Epithelial cell of proximal tubule (primary cell): Measurements from ENCODE around the gene POU6F1. TPM values are rescaled to one million over a fixed set of nuclear protein-coding genes. Genes with fewer than 3 reads are reported as not detected.

ENCODE experiments used
- DNase-seq: peaks from one replicate; pipeline ENCODE4 v3.0.0-alpha.2; 2011; ENCODE audit warnings: low read depth
- H3K4me3 ChIP-seq: 2 replicates; pipeline ENCODE4 v1.5.1; 2011; ENCODE audit warnings: low read depth, mild to moderate bottlenecking, low read length
- total RNA-seq: library from RNA; depleted of rRNA; stranded (reverse); fragments of >200 nt; gene quantifications from 2 replicates; pipeline ENCODE4 v1.2.3, GENCODE V29; 2015
- TF ChIP-seq, protein P1 (sequence below): conservative IDR thresholded peaks from 2 replicates; pipeline ENCODE4 v1.5.1; 2012; ENCODE audit warnings: low read depth, mild to moderate bottlenecking, low read length

The POU6F1 gene
- total RNA-seq, 1 donor from 2014 or later, result 9.2 TPM

DNA sequence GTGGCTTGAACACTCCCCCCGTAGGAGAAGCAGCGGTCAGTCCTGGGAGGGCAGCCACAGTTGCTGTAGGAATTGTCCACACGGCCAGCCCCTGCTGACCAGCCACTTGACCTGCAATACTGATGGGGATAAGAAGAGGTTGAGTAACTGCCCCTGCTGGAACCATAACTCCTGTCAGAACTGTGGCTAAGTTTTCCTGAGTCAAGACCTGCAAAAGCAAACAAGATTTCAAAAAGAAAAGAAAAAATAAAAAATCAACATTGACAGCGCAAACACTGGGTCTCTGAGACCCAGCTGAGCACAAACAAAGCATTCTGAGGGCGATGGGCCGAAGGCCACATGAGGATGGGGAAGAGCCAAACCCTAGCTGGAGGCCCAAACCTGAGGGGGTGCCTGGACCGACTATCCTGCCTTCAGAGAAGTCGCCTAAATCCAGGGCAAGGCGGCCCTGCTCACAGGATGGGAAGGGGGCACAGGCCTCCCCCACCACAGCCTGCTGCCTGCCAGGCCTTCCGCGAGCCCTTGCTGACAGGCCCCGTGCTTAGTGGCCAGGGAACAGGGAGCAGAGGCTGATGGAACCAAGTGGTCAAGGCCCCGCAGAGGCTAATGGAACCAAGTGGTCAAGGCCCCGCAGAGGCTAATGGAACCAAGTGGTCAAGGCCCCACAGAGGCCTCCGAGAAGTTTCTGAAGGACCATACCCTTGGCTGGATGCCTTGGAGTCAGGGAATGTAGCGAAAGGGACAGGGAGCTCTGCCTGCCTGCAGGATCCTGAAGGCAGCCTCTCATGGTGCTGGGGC lies 19.1 kb downstream of the POU6F1 start:
- DNase-seq, result no peak
- TF ChIP-seq, protein P1, sequence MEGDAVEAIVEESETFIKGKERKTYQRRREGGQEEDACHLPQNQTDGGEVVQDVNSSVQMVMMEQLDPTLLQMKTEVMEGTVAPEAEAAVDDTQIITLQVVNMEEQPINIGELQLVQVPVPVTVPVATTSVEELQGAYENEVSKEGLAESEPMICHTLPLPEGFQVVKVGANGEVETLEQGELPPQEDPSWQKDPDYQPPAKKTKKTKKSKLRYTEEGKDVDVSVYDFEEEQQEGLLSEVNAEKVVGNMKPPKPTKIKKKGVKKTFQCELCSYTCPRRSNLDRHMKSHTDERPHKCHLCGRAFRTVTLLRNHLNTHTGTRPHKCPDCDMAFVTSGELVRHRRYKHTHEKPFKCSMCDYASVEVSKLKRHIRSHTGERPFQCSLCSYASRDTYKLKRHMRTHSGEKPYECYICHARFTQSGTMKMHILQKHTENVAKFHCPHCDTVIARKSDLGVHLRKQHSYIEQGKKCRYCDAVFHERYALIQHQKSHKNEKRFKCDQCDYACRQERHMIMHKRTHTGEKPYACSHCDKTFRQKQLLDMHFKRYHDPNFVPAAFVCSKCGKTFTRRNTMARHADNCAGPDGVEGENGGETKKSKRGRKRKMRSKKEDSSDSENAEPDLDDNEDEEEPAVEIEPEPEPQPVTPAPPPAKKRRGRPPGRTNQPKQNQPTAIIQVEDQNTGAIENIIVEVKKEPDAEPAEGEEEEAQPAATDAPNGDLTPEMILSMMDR, result no peak
- H3K4me3 ChIP-seq, result no peak overlapping the region

DNA sequence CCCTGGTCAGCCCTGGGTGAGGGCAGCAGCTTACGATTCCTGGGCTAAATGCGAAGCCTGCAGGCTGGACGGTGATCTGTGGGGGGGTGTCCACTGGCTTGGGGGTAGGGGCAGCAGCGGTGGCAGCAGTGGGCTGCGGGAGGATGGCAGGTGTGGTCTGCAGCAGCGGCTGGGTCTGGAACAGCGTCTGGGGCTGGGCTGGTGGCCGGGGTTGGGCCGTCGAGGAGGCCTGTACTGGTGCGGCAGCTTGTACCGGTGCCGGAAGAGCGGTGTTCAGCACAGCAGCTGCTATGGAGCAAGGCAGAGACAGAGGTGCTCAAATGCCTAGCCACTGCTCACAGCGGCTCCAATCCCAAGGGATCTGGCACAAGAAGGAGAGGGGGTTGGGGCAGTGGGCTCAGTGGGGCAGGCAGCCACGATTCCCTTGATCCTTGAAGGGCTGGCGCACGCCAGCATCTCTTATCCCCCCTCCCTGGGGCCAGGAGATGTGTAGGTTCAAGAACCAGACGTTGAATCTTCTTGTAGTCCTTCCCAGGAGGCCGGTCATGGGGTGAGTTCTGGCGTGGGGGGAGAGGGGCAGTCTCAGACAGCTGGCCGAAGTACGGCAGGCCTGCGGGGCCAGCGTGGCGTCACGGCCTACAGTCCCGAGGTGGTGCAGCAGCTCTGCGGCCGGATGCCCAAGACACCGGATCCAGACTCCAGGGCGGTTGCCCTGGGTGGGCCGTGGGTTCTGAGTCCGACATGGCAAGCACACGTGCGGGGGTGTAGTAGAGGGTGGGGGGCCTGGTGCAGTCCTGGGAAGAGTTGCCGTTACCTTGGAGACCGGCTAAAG lies 19.9 kb downstream of the POU6F1 start:
- TF ChIP-seq, protein P1, result no peak
- no peak for DNase-seq
- no peak overlapping the region for H3K4me3 ChIP-seq

DNA sequence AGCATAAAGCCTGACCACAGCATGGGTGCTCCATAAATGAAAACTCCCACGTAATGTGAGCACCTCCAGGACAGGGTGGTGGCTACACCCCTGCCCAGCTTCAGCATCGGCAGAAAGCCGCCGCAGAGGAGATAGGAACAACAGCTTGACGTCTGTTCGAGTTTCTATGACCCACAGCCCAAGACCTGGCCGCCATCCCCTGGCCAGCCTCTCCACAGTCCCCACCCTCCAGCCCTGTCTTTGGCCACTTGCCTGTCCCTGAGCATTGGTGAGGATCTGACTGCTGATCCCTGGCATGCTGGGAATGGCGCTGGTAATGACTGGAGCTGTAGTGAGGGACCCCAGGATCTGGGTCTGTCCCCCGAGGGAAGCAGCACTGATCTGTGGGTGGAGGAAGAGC lies 21.3 kb downstream of the POU6F1 start:
- H3K4me3 ChIP-seq, result no peak overlapping the region
- TF ChIP-seq, protein P1, result no peak
- no peak for DNase-seq

DNA sequence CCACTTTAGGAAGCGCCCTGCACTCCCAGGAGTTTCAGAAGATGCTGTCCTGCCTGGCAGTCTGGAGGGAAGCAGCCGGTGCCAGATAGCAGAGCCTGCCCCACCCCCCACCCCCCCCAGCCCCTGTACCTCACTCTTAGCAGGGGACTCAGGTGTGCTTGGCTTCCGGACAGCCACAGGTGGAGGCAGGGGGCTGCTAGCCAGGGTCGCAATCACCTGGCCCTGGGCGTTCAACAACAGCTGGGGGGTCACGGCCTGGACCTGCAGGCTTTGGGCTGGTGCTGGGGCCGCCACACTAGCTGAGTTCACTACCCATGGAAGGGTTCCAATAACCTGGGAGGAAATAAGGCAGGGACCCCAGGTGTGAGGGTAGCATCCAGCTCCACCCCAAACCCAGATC lies 22.0 kb downstream of the POU6F1 start:
- no peak overlapping the region for H3K4me3 ChIP-seq
- no peak for DNase-seq
- TF ChIP-seq, protein P1, result no peak

DNA sequence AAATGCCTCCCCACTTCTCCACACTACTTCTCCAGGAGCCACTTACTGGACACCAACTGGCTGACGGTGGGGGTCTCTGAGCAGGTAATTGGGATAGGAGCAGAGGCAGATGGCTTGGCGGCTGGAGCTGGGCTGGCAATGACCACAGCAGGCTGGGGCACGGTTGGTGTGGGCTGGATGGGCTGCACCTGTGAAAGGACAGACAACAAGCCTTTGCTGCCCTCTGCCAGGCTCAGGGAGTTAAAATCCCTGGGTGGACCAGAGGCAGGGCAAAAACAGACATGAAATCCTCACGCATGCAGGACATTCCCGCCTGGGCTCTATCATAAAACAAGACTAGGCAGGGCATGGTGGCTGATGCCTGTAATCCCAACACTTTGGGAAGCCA lies 25.6 kb downstream of the POU6F1 start:
- TF ChIP-seq, protein P1, result peak; percentile 6
- DNase-seq, result no peak
- no peak overlapping the region for H3K4me3 ChIP-seq

DNA sequence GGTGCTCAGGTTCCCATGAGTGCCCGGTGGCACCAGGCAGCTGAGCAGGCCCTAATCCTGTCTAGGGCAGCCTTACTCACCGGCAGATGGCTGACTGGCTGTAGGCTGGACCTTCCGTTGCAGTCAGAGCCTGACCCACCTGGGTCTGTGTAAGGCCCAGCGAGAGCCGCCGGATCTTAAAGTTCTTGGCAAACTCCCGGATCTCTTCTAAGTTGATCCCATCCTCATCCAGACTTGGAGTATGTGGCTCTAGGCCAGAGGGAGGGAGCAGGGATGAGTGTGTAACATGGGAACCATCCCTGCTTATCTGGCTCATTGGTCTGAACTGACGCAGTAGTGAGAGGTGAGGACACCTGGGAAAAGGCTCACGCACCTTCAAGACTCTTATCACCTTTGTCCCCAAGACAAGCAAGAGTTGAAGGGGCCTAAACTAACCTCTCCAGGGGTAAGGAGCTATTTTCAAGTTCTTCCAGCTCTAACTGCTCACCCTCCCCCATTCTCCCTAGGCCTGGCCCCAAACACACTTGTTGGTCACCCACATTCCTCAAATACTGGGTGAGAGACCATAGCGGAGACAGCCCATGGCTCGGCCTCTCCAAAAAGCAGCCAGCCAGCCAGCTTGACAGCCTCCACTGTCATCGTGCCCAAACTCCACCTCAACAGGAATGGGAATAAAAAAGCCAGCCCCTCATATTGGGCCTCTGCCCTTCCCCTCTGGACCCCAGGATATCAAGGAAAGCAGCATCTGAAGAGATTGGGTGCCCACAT lies 26.2 kb downstream of the POU6F1 start:
- TF ChIP-seq, protein P1, result no peak
- no peak overlapping the region for H3K4me3 ChIP-seq
- DNase-seq, result no peak
